CD4-positive, alpha-beta T cell treated with Interleukin-21 for 1 hour (primary cell): ENCODE results near the gene ARFIP2.
A peak's percentile ranks its signal among the peaks of the same experiment; 100 is the strongest.

ENCODE experiments used
- DNase-seq: peaks from one replicate; pipeline ENCODE4 v3.0.0-alpha.2; 2020

Gene ARFIP2

GRCh38 chr11:6438979-6439571, 42.1 kb downstream of the ARFIP2 start:
- peak; percentile 50 for DNase-seq

DNA sequence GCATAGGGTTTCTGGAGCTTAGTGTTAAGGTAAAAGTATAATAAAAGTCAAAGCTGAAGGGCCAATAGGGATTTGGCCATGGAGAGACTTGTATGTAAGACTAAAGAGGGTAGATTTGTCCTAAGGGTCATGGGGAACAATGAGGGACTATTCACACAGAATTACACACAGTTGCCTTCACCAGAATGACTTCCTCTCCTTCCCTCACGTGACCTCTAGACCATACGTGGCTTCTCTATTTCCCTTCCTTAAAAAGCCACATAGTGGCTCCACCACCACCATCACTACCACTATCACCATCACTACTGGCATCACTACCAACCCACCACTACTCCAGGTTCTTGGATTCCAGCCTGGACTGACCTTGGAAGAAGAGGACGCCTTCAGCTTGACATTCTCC, 43.1 kb downstream of the ARFIP2 start:
- peak; percentile 20 for DNase-seq

GRCh38 chr11:6437423-6437822, 43.7 kb downstream of the ARFIP2 start:
- no peak for DNase-seq

DNA sequence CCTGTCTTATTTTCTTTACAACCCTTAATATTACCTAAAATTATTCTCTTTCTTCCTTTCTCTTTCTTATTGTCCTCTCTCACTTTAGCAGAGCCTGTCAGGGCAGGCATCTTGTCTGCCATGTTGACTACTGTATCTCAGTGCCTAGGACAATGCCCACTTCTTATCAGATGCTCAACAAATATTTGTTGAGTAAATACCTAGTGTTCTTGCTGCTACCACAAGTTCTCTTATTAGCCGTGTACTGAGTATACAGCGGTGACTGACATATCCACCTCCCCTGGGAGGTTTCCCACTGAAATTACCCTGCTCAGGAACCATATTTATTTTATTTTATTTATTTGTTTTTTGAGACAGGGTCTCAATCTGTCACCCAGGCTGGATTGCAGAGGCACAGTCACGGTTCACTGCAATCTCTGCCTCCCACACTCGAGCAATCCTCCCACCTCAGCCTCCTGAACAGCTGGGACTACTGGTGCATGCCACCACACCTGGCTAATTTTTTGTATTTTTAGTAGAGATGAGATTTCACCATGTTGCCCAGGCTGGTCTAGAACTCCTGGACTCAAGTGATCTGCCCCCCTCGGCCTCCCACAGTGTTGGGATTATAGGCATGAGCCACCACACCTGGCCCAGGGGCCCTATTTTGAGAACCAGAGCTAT, 47.0 kb downstream of the ARFIP2 start:
- no peak for DNase-seq

DNA sequence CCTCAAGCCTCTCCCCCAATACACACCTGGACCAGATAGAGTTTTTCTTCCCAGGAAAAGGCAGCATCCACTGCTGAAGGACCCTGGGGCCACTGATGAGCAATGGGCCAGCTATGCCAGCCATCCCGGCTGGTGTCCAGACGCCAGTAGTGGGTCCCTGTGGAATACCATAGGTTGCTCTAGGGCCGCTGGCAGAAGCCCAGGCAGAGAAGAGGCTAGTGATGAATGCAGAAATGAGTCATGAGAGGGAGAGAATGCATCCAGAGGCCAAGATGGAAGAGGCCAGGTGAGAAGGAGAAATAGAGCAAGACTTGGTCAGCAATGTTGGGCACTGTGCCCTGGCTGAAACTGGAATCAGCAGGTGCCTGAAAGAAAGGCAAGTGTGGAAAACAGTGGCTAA, 49.3 kb downstream of the ARFIP2 start:
- DNase-seq = no peak

- no peak for DNase-seq
These were observed 53.6 kb downstream of the ARFIP2 start for GRCh38 chr11:6427516-6427915.
